HG03175 (cell line): Measurements from ENCODE around the gene AMN.

ENCODE experiments used
- ATAC-seq: cut with Tn5 transposase; IDR thresholded peaks from one replicate; pipeline ENCODE4 v1.9.1; 2021; ENCODE audit warnings: mild to moderate bottlenecking, moderate library complexity; ENCODE audit not compliant: unreplicated experiment

Gene AMN

GRCh38 chr14:102964152-102964730, 41.8 kb downstream of the AMN start:
- ATAC-seq, result no peak

DNA sequence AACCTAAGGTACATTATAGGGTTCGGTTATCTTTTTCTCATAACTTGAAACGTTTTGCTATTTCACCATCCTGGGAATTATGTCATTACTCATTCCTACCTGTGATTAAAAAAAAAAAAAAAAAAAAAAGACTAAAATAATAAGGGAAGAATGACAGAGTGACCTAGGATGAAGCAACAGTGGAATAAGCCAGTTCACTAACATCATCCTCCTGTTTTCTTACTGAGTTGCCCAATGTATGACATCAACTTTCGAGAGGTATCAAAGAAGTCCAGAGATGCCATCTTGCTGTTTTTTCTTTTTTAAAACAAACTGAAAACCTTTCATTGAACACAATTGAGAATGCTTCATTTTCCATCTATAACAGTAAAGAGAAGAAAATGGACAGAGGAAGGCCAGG, 42.8 kb downstream of the AMN start:
- no peak for ATAC-seq

- no peak for ATAC-seq
Measured at GRCh38 chr14:102965971-102966655, 43.6 kb downstream of the AMN start.

- ATAC-seq, result no peak
Measured at GRCh38 chr14:102966681-102967505, 44.4 kb downstream of the AMN start.

DNA sequence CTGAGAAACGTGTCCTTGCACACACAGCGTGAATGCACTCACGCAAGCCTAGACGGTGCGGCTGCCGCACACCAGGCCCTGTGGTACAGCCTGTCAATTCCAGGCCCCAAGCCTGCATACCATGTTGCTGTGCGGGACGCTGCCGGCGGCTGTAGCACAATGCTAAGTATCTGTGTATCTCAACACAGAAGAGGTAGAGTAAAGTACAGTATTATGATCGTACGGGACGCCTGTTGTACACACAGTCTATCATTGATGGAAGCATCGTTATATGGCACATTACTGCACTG, 45.0 kb downstream of the AMN start:
- ATAC-seq, result no peak

DNA sequence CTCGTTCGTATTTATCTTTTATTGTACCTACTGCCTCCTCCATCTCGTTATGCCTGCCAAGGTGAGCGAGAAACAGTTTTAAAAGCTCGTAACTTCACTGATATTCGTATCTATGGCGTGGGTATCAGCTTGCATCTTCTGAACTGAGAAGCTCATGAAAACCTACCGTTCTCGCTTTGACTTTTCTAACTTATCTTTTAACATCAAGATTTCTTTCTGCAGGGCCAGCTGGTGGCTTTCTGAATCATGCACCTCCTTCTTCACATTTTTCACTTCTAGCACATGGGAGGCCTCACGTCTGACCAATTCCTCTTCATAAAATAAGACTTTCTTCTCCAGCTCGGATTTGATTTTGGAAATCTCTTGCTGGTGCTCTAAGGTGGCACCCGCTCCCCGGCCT, 45.8 kb downstream of the AMN start:
- no peak for ATAC-seq

DNA sequence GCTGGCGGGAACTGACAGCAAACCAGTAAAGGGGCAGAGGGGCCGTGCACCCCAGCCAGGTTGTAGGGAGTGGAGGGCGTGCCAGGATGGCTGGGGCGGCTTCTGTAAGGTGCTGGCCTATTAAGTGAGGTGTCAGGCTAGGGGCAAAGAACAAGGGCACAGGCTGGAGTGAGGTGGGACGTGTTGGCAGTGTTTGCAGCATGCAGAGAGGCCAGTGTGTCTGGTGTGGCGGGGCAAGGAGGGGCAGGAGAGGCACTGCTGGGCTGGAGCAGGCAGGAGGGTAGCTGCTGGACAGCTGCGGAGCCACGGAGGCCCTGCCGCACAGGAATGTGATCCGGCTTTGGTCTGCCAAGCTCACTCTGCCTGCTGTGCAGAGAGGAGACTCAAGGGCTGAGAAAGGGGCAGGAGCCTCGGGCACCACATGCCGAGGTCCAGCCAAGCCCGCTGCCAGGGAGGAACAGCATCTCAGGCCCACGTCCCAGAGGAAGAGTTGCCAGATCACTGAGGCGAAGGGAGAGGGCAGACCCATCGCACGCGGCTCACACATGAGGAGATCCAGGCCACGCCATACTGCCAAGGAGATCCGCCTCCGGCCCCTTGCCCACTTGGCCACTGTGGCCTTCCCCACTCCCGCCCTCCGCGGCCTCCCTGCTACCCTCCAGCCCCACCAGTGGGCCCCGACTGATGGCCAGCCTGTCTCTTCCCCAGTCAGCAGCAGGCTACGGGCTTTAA, 46.8 kb downstream of the AMN start:
- ATAC-seq, result no peak

DNA sequence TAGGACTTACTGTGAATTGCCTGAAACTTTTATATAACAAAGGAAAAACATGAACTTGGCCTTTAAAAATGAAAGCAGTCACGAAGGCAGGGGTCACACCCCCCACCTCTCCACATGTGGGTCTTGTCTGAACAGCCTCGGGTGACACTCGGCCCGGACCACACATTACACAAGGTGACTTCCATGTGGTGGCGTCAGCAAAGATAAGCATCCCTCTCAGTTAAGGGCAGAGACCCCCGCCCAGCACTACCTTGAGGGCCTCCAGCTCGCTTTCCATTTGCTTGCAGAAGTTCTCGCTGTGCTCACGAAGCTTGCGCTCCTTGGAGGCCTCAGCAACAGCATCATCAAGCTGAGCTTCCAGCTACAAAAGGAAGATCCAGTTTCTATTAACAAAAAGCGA, 47.4 kb downstream of the AMN start:
- ATAC-seq, result no peak

- ATAC-seq, result no peak
Measured at GRCh38 chr14:102970496-102970895, 48.0 kb downstream of the AMN start.

- ATAC-seq, result no peak
Measured at GRCh38 chr14:102971314-102971713, 48.9 kb downstream of the AMN start.

GRCh38 chr14:102971836-102972606, 49.6 kb downstream of the AMN start:
- ATAC-seq, result no peak

- no peak for ATAC-seq
Measured at GRCh38 chr14:102973706-102974285, 51.3 kb downstream of the AMN start.

DNA sequence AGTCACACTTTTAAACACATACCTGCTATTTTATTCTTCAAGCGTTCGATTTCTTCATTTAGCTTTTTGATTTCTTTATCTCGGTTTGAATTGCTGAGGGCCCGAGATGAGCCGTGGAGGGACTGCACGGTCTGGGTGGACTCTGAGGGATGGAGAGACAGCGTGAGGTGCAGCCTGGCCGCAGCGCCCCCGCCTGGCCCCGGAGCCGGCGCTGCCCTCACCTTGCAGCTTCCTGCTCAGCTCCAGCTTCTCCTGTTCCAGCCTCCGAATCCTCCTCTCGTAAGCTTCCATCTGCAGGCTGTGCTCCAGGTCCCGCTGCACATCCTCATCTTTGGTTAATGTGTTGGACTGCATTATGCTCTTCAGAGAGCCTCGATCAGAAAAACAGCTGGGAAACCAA, 53.2 kb downstream of the AMN start:
- ATAC-seq, result no peak

DNA sequence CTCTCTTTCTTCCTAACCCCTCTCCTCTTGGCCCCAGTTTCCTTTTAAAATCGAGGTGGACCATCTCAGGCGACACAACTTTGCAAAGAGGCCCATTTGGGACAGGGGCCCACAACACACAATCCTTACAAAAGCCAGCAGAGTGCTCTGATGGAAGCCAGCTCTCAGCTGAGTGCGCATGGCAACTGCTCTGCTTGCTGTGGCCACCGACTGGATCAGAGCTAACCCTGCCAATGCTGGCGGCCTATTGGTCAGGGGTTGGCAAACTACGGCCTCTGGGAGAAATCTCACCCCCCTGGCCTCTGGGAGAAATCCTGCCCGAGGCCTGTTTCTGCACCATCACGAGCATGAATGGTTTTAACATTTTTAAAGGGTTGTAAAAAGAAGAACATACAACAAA, 55.0 kb downstream of the AMN start:
- ATAC-seq, result no peak

- ATAC-seq, result no peak
Measured at GRCh38 chr14:102979406-102979805, 56.9 kb downstream of the AMN start.

- ATAC-seq, result no peak
Measured at GRCh38 chr14:102980409-102980810, 57.9 kb downstream of the AMN start.
